ENCODE results near the gene ROR1.
"Not testable (repeated sequence)": the region's sequence is repeated elsewhere in the genome, so short reads cannot be mapped to it uniquely, and the experiment has no call there.

The ROR1 gene

GRCh38 chr1:64223329-64224151 is 449.7 kb downstream of the ROR1 start:
- no peaks in the 10 kb centered on the region for H3K9me3 ChIP-seq
- H3K27ac ChIP-seq, result no peak overlapping the region
- no peak overlapping the region for H3K4me3 ChIP-seq (ENCODE audit: low read depth in 1 of 2, low read length in 1 of 2)

GRCh38 chr1:64224236-64224635 is 450.4 kb downstream of the ROR1 start:
- H3K9me3 ChIP-seq; H3K4me3 ChIP-seq (ENCODE audit: low read depth in 1 of 2, low read length in 1 of 2): not testable (repeated sequence)

More at GRCh38 chr1:64223329-64224151, 449.7 kb downstream of the ROR1 start:
- Histone ChIP-seq H3K27me3 (no peaks in the 10 kb centered on the region), H3K4me1 (ENCODE audit: control insufficient read depth in 1 of 2, insufficient read depth in 1 of 2, low read depth in 1 of 2, low read length in 1 of 2) (no peaks in the 10 kb centered on the region), H3K36me3 (no peaks in the 10 kb centered on the region)
- no peak for TF ChIP-seq CTCF (IDR thresholded peaks at IDR 0.05)

GRCh38 chr1:64228167-64228957 is 454.5 kb downstream of the ROR1 start:
- peaks cover 14 to 21% of the 10 kb centered on the region in 2 experiments for H3K4me1 ChIP-seq (ENCODE audit: control insufficient read depth in 1 of 2, insufficient read depth in 1 of 2, low read depth in 1 of 2, low read length in 1 of 2)
- no peak overlapping the region for H3K27ac ChIP-seq
- H3K36me3 ChIP-seq, result no peaks in the 10 kb centered on the region
- TF ChIP-seq CTCF (IDR thresholded peaks at IDR 0.05), result no peak
- no peaks in the 10 kb centered on the region for H3K9me3 ChIP-seq
- no peaks in the 10 kb centered on the region for H3K27me3 ChIP-seq
- no peak overlapping the region for H3K4me3 ChIP-seq (ENCODE audit: low read depth in 1 of 2, low read length in 1 of 2)

More at GRCh38 chr1:64224236-64224635, 450.4 kb downstream of the ROR1 start:
- not testable (repeated sequence) for H3K36me3 ChIP-seq; H3K27me3 ChIP-seq; H3K27ac ChIP-seq; H3K4me1 ChIP-seq (ENCODE audit: control insufficient read depth in 1 of 2, insufficient read depth in 1 of 2, low read depth in 1 of 2, low read length in 1 of 2)

- TF ChIP-seq CTCF (IDR thresholded peaks at IDR 0.05), result no peak
- Histone ChIP-seq H3K9me3 (no peaks in the 10 kb centered on the region), H3K4me1 (ENCODE audit: control insufficient read depth in 1 of 2, insufficient read depth in 1 of 2, low read depth in 1 of 2, low read length in 1 of 2) (peaks cover 14 to 21% of the 10 kb centered on the region in 2 experiments), H3K36me3 (no peaks in the 10 kb centered on the region), H3K27me3 (no peaks in the 10 kb centered on the region), H3K27ac (no peak overlapping the region), H3K4me3 (ENCODE audit: low read depth in 1 of 2, low read length in 1 of 2) (no peak overlapping the region)
Measured at GRCh38 chr1:64229307-64229706, 455.5 kb downstream of the ROR1 start.

Measured in neutrophil (primary cell).